GM18951 (cell line): ENCODE measurements around the gene APOA4.
"Not testable (repeated sequence)": the region's sequence is repeated elsewhere in the genome, so short reads cannot be mapped to it uniquely, and the experiment has no call there.

Experiments used
- POLR2A ChIP-seq: IDR thresholded peaks from 4 replicates; pipeline ENCODE4 v1.6.1; 2011; ENCODE audit warnings: mild to moderate bottlenecking; ENCODE audit not compliant: insufficient read length, insufficient read depth; ENCODE audit errors: extremely low read depth
- in situ Hi-C: fragments of 300-500 bp; cut with MboI; formaldehyde crosslinking; loops from one replicate; pipeline ENCODE4 v1.12.0; 2022; ENCODE audit warnings: low sequenced_read_pairs, mixed read lengths, inconsistent platforms; ENCODE audit not compliant: unreplicated experiment

The APOA4 gene

DNA sequence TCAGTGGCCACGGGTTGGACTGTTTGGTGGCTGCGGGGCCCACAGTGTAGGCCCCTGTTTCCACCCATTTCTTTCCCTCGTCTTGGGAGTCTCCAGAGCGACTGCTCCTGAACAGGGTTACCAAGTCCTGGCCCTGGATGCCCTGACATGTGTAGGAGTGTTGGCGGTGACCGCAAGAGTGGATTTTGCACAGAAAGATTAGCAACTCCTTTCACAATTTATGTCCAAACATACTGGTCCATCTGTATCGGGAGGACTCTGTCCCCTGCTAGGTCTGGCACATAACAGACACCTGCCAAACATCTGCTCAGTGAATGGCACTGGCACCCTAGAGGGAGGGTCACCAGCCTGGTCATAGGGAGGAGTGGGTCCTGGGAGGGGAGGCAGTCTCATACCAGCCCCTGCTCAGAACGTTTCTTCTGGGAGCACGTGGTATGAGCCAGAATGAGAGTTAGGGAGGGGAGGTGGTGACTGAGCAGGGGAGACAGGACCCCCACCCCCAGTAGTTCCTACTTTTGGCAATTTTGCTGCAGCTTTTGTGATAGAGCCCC, 17.7 kb upstream of the APOA4 start:
- in situ Hi-C loops = no loop called here

DNA sequence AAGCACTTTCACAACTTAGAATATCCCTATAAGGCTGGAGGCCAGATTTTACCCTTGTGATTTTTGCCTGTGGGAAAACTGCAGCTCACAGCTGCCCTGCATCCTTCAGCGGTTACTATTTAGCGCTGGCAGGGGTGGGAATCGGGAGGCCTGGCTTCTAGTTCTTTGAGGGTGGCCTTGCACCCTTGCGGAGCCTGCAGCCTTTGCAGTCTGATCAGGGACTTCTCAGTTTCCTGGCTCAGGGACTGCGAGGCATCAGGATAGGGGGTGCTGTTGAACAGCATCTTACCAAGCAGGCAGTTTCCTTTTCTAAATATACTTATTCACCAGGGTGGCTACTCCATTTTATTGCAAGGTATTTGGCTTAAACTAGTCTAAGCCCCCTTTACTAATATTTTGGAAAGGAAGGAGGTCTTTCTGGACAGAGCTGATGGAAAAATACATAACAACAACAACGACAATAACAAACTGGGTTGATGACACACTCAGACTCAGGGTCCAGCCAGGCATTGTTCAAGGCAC, 17.2 kb upstream of the APOA4 start:
- in situ Hi-C loops = no loop called here
- TF ChIP-seq POLR2A = no peak

More for the DNA sequence above, 17.7 kb upstream of the APOA4 start:
- TF ChIP-seq POLR2A = no peak

DNA sequence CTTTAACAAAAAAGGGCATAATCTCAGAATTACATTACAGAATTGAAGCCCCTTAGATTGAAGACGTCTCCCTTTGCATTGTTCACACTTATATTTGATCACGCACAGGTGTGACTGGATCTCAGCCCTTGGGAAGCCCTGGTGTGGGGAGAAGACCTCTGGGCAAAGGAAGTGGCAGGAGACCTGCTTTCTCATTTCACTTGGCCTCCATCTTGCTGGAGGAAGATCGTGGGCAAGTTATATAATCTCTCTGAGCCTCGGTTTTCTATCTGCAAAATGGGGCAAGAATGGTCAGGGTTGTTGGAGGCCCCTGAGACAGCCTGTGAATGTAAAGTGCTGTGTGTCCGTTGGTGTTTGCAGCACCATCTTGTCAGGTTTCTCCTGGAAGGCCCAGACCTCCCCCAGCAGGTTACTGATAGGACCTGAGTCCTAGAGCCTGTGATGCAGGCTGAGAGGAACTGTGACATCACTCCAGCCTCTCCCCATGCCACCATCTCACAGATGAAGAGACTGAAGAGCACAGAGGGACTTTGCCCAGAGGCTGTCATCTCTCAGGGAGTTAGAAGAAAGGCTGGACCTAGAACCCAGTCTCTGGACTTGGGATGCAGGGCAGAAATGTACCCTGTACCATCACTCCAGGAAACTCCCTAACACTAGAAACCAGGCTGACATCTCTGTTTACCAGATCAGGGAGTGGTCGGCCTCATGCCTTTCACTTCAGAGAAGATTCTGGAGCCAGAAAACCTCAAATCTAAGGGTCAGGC, 15.4 kb upstream of the APOA4 start:
- no peak for TF ChIP-seq POLR2A
- in situ Hi-C loops = no loop called here

DNA sequence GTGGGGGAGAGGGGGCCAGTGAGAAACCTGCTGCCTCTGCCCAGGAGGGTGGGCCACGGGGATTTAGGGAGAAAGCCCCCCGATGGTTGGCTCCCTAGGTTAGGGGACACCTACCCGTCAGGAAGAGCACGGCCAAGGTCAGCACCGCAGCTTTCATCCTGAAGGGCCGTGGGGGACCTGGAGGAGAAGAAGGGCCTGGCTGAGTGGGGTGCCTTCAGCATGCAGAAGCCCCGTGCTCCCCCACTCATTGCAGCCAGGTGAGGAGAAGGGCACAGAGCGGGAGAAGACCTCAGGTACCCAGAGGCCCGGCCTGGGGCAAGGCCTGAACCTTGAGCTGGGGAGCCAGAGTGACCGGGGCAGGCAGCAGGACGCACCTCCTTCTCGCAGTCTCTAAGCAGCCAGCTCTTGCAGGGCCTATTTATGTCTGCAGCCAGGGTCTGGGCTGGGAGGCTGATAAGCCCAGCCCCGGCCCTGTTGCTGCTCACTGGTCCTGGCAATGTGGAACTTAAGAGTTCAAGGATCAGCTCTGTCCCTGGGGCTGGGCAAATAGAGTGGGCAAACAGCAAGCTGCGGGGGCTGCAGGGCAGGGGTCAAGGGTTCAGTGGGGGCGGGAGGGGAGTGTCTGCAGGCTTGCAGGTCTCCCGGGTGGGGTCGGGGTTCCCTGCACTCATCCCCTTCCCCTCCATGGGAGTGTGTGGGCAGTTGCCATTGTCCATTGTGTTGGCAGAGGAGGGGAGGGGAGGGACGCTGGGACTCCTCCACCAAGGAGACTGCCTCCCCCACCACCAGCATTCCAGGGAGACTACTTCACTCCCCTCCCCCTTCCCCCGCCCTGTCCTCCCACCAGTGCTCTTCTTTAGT, 14.4 kb upstream of the APOA4 start, which contains the start of gene APOA1:
Gene APOA1, minus strand, starts transcription at position 392 of the 861 bp plus-strand sequence. Its CDS starts 235 bp downstream, at position 157.
- in situ Hi-C loops = no loop called here
- no peak for TF ChIP-seq POLR2A

DNA sequence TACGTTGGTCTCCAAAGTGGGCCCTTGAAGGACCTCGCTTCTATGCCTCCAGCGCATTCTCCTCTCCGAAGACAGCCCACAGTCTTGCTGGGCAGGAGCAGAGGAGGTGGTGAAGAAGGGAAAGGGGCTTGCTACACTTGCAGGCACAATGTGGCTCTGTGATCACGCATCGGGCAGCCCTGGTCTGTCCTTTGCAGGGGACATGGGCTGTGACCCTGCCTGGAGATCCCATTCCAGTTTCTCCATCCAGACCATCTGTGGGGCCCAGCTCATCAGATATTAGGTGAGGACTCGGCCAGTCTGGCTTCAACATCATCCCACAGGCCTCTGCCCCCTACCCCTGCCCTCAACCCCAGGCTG, 13.5 kb upstream of the APOA4 start:
- in situ Hi-C loops = no loop called here
- no peak for TF ChIP-seq POLR2A

DNA sequence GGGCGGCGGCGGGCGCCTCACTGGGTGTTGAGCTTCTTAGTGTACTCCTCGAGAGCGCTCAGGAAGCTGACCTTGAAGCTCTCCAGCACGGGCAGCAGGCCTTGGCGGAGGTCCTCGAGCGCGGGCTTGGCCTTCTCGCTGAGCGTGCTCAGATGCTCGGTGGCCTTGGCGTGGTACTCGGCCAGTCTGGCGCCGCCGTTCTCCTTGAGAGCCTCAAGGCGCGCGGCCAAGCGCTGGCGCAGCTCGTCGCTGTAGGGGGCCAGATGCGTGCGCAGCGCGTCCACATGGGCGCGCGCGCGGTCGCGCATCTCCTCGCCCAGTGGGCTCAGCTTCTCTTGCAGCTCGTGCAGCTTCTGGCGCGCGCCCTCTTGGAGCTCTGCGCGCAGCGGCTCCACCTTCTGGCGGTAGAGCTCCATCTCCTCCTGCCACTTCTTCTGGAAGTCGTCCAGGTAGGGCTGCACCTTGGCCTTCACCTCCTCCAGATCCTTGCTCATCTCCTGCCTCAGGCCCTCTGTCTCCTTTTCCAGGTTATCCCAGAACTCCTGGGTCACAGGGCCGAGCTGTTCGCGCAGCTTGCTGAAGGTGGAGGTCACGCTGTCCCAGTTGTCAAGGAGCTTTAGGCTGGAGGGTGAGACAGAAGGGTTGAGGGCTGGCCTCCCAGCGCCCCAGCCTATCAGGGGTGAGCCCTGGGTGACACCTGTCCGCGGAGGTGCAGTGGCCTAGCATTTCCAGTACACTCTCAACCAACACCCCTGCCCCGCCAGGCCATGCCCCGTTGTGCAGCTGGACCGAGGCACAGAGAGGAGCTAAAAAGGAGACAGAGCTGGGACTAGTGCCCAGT, 12.9 kb upstream of the APOA4 start:
- peak; percentile 36 for TF ChIP-seq POLR2A
- in situ Hi-C loops = no loop called here

DNA sequence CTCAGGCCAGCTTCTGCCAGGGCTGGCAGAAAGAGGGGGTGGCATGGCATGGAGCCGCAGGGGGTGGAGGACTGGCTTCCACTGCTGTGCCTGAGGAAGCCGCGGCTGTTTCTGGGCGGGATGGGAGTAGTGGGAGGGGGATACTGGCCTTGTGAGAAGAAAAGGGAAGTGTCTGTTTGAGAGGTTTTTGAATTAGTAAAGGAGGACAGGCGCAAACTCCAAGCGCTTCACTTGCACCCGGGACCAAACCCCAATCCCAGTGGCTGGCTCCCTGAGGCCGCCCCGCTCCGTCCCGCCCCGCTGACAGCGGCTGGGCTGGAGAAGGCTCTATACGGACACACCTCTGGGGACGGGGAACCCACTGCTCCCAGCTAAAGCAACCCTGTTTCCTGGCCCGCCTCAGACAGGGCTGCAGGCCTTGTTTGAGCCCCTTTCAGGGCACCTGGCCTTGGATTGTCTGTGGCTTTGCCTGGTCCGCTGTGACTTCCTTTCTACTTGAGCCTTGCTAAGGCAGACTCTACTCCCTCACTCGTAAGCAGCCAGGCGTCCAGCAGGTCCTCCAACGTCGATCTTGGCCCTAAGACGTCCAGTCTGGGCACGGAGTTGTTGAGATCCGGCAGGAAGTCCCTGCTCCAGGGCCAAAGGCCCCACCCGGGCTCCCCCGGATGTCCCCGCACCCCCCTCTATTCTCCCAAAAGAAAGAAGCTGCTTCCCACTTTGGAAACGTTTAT, 12.1 kb upstream of the APOA4 start:
- TF ChIP-seq POLR2A = no peak
- in situ Hi-C loops = no loop called here

DNA sequence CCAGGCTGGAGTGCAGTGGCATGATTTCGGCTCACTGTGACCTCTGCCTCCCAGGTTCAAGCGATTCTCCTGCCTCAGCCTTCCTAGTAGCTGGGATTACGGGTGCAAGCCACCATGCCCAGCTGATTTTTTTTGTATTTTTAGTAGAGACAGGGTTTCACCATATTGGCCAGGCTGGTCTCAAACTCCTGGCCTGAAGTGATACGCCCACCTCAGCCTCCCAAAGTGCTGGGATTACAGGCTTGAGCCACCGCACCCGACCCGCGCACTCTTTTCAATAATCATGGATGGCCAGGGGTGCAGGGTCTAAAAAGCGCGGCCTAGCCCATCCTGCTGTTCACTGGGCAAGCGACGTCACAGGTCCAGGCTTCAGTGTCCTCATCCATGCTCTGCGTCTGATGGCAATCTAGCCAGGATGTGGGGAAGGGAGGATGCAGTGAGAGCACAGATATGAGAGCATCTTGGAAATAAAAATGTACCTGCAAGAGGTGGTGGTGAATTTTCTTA, 11.5 kb upstream of the APOA4 start:
- in situ Hi-C loops = not testable (repeated sequence)

DNA sequence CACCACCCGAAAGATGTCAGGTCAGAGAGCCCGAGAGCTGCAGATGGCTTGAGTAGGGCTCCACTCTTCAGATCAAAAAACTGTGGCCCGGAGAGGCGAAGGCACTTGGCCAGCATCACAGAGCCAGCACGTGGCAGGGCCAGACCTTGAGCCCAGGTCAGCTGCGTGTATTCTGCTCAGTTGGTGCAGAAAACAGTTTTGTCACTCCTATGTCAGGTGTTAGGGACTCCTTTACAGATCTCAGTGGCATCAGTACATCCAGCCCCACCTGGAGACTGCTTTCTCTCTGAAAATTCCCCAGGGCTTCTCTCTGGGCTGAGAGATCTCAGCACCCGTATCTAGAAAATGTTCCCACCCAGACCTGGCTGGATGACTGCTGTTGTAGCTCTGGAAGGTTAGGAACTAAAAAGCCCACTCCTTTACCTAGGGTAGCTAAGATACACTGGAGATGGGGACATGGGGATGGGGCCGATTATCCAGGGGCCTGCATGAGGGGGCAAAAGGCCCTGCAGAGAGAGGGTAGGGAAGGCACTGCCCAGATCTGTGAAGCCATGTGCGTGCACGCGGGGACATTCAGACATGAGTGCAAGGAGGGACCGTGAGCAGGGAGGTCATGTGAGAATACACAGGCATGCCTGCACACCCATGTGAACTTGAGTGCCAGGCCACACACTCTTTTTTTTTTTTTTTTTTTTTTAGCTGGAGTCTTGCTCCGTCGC, 10.9 kb upstream of the APOA4 start:
- TF ChIP-seq POLR2A = no peak
- in situ Hi-C loops = no loop called here

DNA sequence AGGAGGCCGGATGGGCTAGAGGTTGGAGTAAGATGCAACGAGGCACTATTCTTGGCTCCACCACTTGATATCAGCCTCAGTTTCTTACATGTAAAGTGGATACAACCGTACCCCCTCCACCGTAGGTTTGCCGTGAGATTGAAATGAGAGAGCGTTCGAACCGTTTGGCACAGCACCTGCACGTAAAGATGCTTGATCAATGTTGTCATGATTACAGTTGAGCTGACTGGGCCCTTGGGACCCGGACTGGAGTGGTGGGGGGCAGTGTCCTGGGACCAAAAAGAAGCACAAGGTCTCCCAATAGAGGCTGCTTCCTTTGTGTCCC, 10.3 kb upstream of the APOA4 start:
- in situ Hi-C loops = no loop called here
- TF ChIP-seq POLR2A = no peak

DNA sequence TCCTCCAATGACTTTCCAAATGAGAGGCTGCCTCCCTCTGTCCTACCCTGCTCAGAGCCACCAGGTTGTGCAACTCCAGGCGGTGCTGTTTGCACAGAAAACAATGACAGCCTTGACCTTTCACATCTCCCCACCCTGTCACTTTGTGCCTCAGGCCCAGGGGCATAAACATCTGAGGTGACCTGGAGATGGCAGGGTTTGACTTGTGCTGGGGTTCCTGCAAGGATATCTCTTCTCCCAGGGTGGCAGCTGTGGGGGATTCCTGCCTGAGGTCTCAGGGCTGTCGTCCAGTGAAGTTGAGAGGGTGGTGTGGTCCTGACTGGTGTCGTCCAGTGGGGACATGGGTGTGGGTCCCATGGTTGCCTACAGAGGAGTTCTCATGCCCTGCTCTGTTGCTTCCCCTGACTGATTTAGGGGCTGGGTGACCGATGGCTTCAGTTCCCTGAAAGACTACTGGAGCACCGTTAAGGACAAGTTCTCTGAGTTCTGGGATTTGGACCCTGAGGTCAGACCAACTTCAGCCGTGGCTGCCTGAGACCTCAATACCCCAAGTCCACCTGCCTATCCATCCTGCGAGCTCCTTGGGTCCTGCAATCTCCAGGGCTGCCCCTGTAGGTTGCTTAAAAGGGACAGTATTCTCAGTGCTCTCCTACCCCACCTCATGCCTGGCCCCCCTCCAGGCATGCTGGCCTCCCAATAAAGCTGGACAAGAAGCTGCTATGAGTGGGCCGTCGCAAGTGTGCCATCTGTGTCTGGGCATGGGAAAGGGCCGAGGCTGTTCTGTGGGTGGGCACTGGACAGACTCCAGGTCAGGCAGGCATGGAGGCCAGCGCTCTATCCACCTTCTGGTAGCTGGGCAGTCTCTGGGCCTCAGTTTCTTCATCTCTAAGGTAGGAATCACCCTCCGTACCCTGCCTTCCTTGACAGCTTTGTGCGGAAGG, 9.5 kb upstream of the APOA4 start:
- in situ Hi-C loops = no loop called here
- TF ChIP-seq POLR2A = no peak
